Osteoblast (primary cell): ENCODE results near the gene PTBP3. TPM values are rescaled to one million over a fixed set of nuclear protein-coding genes. Genes with fewer than 3 reads are reported as not detected.

Source experiments
- DNase-seq: peaks from one replicate; pipeline ENCODE4 v3.0.0; 2011; ENCODE audit warnings: low spot score, mixed read lengths; ENCODE audit not compliant: insufficient read length; ENCODE audit errors: missing footprints
- H2AFZ ChIP-seq: 2 replicates; pipeline ENCODE4 v1.6.0; 2011; ENCODE audit warnings: mild to moderate bottlenecking, low read length
- H3K27ac ChIP-seq: 2 replicates; pipeline ENCODE4 v1.5.1; 2011; ENCODE audit warnings: mild to moderate bottlenecking, low read depth, low read length, moderate library complexity
- H3K27me3 ChIP-seq: 2 replicates; pipeline ENCODE4 v1.6.0; 2012; ENCODE audit warnings: mild to moderate bottlenecking, control low read depth, inconsistent platforms, low read length, moderate library complexity; ENCODE audit not compliant: insufficient read depth
- H3K36me3 ChIP-seq: 2 replicates; pipeline ENCODE4 v1.5.1; 2011; ENCODE audit warnings: mild to moderate bottlenecking, low read length, control low read depth, moderate library complexity; ENCODE audit not compliant: insufficient read depth
- H3K4me1 ChIP-seq: 2 replicates; pipeline ENCODE4 v1.5.1; 2011; ENCODE audit warnings: mild to moderate bottlenecking, low read length, control low read depth, moderate library complexity; ENCODE audit not compliant: insufficient read depth
- H3K4me2 ChIP-seq: 2 replicates; pipeline ENCODE4 v1.6.0; 2011; ENCODE audit warnings: mild to moderate bottlenecking, low read length; ENCODE audit not compliant: insufficient read depth
- H3K4me3 ChIP-seq: fragments of 200-600 bp; sonication (generic); 3 replicates; pipeline ENCODE4 v1.5.1; 2012; ENCODE audit warnings: mild to moderate bottlenecking, low read length, inconsistent platforms; ENCODE audit not compliant: insufficient read depth
- H3K79me2 ChIP-seq: 2 replicates; pipeline ENCODE4 v1.6.0; 2012; ENCODE audit warnings: mild to moderate bottlenecking, low read length, control low read depth, inconsistent platforms; ENCODE audit not compliant: insufficient read depth
- H3K9me3 ChIP-seq: 2 replicates; pipeline ENCODE4 v1.5.1; 2011; ENCODE audit warnings: low read depth, low read length, control low read depth
- H4K20me1 ChIP-seq: 2 replicates; pipeline ENCODE4 v1.6.0; 2012; ENCODE audit warnings: mild to moderate bottlenecking, low read length, control low read depth; ENCODE audit not compliant: insufficient read depth
- total RNA-seq: library from RNA; depleted of rRNA; stranded (reverse); fragments of >200 nt; gene quantifications from 2 replicates; pipeline ENCODE4 v1.2.3, GENCODE V29; 2012
- TF ChIP-seq, protein P1 (sequence below): IDR thresholded peaks from 2 replicates; pipeline ENCODE4 v1.5.1; 2011; ENCODE audit warnings: mild to moderate bottlenecking, low read depth, low read length, moderate library complexity; ENCODE audit errors: extremely low read depth

PTBP3 gene
- total RNA-seq, 1 donor: 42.0 TPM

DNA sequence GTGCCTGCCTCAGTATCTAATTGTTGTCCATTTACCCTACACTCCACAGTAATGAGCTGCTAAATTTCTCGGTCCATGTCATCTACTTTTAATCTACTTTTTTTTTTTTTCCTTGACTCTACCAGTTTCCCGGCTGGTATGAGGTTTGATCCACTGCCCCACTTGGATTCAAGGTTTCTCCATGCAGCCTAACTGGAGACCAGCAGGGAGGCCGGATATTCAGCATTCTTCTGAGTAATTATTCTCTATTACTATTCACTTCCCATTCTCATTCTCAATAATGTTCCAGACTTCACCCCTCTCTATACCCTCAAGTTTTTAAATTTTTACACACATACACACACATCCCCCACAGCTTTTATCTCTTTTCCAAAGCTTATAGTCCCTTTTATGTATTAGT lies 107.3 kb downstream of the PTBP3 start:
- H3K36me3 ChIP-seq: peaks cover 59% of the 10 kb centered on the region
- no peak overlapping the region for H3K4me2 ChIP-seq
- no peaks in the 10 kb centered on the region for H3K9me3 ChIP-seq
- H3K4me1 ChIP-seq: peaks cover 19% of the 10 kb centered on the region
- no peak overlapping the region for H2AFZ ChIP-seq
- H3K27me3 ChIP-seq: no peaks in the 10 kb centered on the region
- H3K4me3 ChIP-seq: no peak overlapping the region
- H3K79me2 ChIP-seq: peaks cover 2% of the 10 kb centered on the region
- H4K20me1 ChIP-seq: no peaks in the 10 kb centered on the region
- TF ChIP-seq, protein P1, sequence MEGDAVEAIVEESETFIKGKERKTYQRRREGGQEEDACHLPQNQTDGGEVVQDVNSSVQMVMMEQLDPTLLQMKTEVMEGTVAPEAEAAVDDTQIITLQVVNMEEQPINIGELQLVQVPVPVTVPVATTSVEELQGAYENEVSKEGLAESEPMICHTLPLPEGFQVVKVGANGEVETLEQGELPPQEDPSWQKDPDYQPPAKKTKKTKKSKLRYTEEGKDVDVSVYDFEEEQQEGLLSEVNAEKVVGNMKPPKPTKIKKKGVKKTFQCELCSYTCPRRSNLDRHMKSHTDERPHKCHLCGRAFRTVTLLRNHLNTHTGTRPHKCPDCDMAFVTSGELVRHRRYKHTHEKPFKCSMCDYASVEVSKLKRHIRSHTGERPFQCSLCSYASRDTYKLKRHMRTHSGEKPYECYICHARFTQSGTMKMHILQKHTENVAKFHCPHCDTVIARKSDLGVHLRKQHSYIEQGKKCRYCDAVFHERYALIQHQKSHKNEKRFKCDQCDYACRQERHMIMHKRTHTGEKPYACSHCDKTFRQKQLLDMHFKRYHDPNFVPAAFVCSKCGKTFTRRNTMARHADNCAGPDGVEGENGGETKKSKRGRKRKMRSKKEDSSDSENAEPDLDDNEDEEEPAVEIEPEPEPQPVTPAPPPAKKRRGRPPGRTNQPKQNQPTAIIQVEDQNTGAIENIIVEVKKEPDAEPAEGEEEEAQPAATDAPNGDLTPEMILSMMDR: no peak
- no peak for DNase-seq
- H3K27ac ChIP-seq: no peak overlapping the region

DNA sequence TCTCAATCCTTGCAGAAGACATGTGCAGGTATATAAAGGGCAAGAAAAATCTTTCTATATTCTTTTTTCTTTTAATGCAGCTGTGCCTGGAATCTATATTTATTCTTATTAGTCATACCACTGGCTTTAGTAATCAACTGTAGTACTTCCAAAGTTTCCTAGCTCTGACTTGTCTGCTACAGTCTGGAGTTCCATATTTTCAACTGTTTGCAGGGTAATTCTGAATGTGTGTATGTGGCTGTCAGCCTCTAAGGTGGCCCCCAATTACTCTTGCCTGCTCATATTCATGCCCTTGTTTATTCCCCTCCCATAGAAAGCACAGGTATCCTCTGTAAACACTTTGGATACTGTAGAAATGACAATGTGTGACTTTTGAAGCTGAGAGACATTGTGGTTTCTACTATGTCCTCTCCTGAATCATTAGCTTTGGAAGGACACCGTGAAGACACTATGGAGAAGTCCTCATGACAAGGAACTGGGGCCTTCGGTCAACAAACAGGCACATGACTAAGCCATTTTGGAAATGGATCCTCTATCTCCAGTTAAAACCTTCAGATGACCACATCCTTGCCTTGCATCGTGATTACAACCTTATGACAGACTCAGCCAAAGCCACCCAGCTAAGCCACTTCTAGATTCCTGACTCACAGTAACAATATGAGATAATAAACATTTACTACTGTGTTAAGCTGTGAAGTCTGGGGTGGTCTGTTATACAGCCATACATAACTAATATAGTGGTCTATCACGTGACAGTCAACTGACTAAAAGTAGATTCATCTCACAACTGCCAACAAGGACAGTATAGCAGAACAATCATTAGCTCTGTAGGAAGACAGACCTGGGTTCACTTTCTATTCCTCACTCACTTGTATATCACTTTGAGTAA lies 108.8 kb downstream of the PTBP3 start:
- Histone ChIP-seq H3K79me2 (no peaks in the 10 kb centered on the region), H3K36me3 (peaks cover 48% of the 10 kb centered on the region), H2AFZ (no peak overlapping the region), H3K4me1 (peaks cover 19% of the 10 kb centered on the region), H3K27ac (peak overlapping the region; percentile 81), H3K9me3 (no peaks in the 10 kb centered on the region), H3K27me3 (no peaks in the 10 kb centered on the region), H4K20me1 (no peaks in the 10 kb centered on the region), H3K4me3 (peak overlapping the region; percentile 2), H3K4me2 (peak overlapping the region; percentile 16)
- peak; percentile 68 for DNase-seq
- TF ChIP-seq, protein P1: no peak

DNA sequence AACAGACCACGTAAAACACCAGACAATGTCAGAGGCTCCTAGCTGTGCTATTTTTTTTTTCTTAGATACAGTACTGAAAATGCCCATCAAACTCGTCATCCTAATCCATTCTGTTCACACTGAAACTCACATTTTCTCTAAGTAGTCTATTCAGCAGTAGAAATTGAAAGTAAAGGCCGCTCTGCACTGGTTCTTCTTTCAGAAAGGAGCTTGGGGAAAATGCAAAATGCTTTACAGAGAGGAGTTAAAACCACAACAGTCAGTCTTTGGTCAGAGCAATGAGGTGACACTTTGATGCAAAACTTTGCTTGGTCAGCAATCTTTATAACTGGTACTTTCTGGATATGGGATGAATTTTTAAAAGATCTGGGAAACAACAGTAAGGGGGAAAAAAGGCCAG lies 114.5 kb downstream of the PTBP3 start:
- Histone ChIP-seq H3K4me3 (no peak overlapping the region), H3K4me2 (peak overlapping the region; percentile 43), H3K27me3 (no peaks in the 10 kb centered on the region), H3K79me2 (no peaks in the 10 kb centered on the region), H3K36me3 (peaks cover 33% of the 10 kb centered on the region), H3K27ac (no peak overlapping the region), H3K9me3 (no peaks in the 10 kb centered on the region), H4K20me1 (no peaks in the 10 kb centered on the region), H3K4me1 (peaks cover 6% of the 10 kb centered on the region), H2AFZ (no peak overlapping the region)
- no peak for DNase-seq
- TF ChIP-seq, protein P1: no peak

DNA sequence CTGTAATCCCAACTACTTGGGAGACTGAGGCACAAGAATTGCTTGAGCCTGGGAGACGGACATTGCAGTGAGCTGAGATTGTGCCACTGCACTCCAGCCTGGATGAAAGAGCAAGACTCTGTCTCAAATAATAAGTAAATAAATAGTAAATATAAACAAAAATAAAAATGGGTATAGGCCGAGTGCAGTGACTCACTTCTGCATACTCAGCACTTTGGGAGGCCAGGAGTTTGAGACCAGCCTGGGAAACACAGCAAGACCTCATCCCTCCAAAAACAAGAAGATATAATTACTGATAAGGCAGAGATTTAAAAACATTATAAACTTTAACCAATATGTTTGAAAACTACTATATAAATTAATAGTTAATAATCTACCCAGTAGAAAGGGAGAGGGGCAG lies 120.5 kb downstream of the PTBP3 start:
- H3K36me3 ChIP-seq: peaks cover 42% of the 10 kb centered on the region
- no peak overlapping the region for H3K27ac ChIP-seq
- H3K4me3 ChIP-seq: no peak overlapping the region
- TF ChIP-seq, protein P1: no peak
- no peak overlapping the region for H3K4me2 ChIP-seq
- no peaks in the 10 kb centered on the region for H3K4me1 ChIP-seq
- H3K27me3 ChIP-seq: no peaks in the 10 kb centered on the region
- DNase-seq: no peak
- no peak overlapping the region for H2AFZ ChIP-seq
- no peaks in the 10 kb centered on the region for H3K79me2 ChIP-seq
- no peaks in the 10 kb centered on the region for H4K20me1 ChIP-seq
- no peaks in the 10 kb centered on the region for H3K9me3 ChIP-seq
